Uterus (tissue), 2 donors: ENCODE results near the gene SLC4A1AP.

Experiments
- CTCF ChIP-seq, 4 experiments: fragments of 200-600 bp in 2 of 4; fragments of 450-650 bp in 2 of 4; sonication (generic) in 2 of 4; IDR thresholded peaks; one replicate each; pipeline ENCODE4 v1.5.1; 2016 to 2019; ENCODE audit warnings: antibody characterized with exemption in 4 of 4, mild to moderate bottlenecking in 2 of 4, moderate library complexity in 1 of 4
- POLR2A ChIP-seq, 2 donors: fragments of 450-650 bp; IDR thresholded peaks; one replicate each; pipeline ENCODE4 v1.6.1; 2016; ENCODE audit warnings: antibody characterized with exemption in 2 of 2, mild to moderate bottlenecking in 1 of 2, moderate library complexity in 1 of 2

- TF ChIP-seq CTCF (IDR thresholded peaks at IDR 0.05): no peak
- no peak for TF ChIP-seq POLR2A (IDR thresholded peaks at IDR 0.05)
Measured at GRCh38 chr2:27730261-27730662, 66.6 kb downstream of the SLC4A1AP start.
